ENCODE measurements around the gene AGTRAP. TPM values are rescaled to one million over a fixed set of nuclear protein-coding genes. Genes with fewer than 3 reads are reported as not detected.

The AGTRAP gene
- total RNA-seq, 1 donor from 2014 or later, result 9.7 TPM

DNA sequence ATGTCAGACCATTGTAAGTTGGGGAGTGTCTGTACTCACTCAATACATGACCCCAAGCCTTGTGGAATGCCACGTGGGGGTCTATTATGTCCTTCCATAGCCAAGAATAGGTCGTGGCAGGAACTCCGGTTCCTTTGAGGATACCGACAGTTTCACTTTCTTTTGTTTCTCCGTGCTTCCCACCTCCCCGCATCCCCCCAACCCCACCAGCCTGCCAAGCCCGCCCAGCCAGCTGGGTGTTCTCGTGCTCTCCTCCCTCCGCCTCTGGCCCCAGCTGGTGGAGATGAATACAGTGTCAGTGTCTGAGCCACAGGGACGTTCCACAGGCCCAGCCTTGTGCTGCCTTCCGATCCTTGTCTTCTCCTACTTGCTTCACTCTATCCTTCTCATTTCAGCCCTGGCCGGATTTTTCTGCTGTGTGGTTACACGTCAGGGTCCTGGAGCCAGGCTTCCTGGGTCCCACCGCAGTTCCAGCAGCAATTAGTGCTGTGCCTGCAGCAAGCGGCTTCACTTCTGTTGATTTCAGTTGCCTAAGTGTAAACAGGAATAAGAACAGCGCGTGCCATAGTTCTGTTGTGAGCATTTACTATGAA, 4.1 kb upstream of the AGTRAP start:
- Mint-ChIP-seq H3K27me3 (ENCODE audit: low read depth) (peaks cover 1% of the 10 kb centered on the region), H3K4me1 (ENCODE audit: low read depth) (peaks cover 37% of the 10 kb centered on the region), H3K9me3 (no peaks in the 10 kb centered on the region), H3K36me3 (ENCODE audit: low read depth) (no peaks in the 10 kb centered on the region), H3K4me3 (ENCODE audit: low read depth) (peak overlapping the region; percentile 62), H3K27ac (peak overlapping the region; percentile 51)
- intact Hi-C loops (cut with micrococcal nuclease), result no loop called here
- DNase-seq (ENCODE audit: low spot score), result no peak

DNA sequence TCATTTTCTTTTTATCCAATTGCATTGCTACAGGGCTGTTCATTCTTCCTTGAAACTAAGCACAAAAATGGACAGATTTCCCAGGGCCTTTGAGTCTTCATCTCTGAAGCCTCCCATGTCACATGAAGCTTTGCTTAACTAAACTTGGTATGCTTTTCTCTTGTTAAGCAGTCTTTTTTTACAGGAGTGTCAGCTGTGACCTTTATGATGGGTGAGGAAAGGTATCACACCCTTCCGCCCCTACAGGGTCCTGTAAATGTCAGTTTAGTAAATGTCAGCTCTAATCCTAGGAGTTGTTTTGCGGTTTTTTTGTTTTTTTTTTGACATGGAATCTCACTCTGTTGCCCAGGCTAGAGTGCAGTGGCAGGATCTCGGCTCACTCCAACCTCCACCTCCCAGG, 2.6 kb upstream of the AGTRAP start:
- Mint-ChIP-seq H3K4me3 (ENCODE audit: low read depth) (no peak overlapping the region), H3K36me3 (ENCODE audit: low read depth) (no peaks in the 10 kb centered on the region), H3K27ac (no peak overlapping the region), H3K27me3 (ENCODE audit: low read depth) (peaks cover 3% of the 10 kb centered on the region), H3K4me1 (ENCODE audit: low read depth) (peaks cover 43% of the 10 kb centered on the region), H3K9me3 (no peaks in the 10 kb centered on the region)
- DNase-seq (ENCODE audit: low spot score), result no peak
- intact Hi-C loops (cut with micrococcal nuclease), result no loop called here

DNA sequence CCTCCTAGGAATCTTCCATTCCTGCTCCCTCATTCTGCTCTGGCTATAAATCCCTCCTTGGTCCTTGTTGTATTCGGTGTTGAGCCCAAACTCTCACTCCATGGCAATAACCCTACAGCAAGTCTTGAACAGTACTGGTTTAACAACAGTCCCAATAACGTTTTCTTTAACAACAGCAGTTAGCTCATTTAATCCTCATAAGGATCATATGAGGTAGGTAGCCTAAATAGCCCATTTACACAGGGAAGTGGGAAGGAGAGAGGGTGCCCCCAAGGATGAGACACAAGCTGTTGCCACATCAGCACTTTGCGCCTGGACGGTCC, 444 bp upstream of the AGTRAP start:
- H3K4me1 Mint-ChIP-seq (ENCODE audit: low read depth), result peaks cover 41% of the 10 kb centered on the region
- intact Hi-C loops (cut with micrococcal nuclease), result loop anchor here (5.0 kb wide), 1 partner anchor 53 kb away; the partner anchor contains the start of gene MAD2L2
- H3K36me3 Mint-ChIP-seq (ENCODE audit: low read depth), result no peaks in the 10 kb centered on the region
- no peaks in the 10 kb centered on the region for H3K9me3 Mint-ChIP-seq
- peaks cover 6% of the 10 kb centered on the region for H3K27me3 Mint-ChIP-seq (ENCODE audit: low read depth)
- peak overlapping the region; percentile 96 for H3K4me3 Mint-ChIP-seq (ENCODE audit: low read depth)
- no peak overlapping the region for H3K27ac Mint-ChIP-seq
- no peak for DNase-seq (ENCODE audit: low spot score)

DNA sequence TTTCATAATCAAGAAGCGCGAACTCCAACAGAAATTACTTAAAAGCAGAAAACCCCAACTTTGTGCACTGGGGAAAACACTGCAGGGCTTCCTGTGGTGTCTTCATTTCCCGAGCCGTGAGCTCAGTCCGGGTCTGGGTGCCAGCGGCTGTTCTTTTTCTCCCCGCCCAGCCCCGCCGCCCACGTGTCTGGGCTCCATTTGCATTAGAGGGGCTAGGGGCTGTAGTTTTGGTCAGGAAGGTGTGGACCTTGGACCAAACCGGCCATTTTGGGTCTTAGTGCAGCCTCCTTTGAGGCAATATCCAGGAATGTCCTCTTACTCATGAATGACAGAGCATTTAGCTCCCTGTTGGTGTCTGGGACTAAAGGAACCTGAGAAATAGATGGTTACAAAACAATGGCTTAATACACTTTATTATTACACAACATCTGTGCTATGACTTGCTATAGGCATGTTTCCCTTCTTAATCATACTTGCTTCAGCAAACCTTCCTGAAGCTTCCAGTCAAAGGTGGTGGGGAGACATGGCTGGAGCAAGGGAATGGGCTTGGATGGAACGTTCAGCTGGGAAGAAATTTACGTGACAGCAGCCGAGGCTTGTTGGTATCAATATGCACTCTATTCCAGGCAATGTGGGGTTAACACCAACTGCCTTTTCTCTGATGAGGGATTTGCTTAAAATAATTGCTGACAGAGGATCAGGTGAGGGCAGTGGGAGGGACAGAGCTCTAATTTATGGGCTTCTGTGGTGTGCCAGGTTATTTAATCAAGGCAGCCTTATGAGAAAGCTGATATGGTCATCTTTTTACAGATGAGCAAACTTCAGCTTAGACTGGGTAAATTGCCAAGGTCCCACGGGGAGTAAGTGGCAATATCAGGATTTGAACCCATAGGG, 1.1 kb downstream of the AGTRAP start:
- peak; percentile 33 for DNase-seq (ENCODE audit: low spot score)
- Mint-ChIP-seq H3K4me3 (ENCODE audit: low read depth) (peak overlapping the region; percentile 96), H3K36me3 (ENCODE audit: low read depth) (peaks cover 2% of the 10 kb centered on the region), H3K27ac (no peak overlapping the region), H3K27me3 (ENCODE audit: low read depth) (peaks cover 6% of the 10 kb centered on the region), H3K9me3 (no peaks in the 10 kb centered on the region), H3K4me1 (ENCODE audit: low read depth) (peaks cover 47% of the 10 kb centered on the region)
- intact Hi-C loops (cut with micrococcal nuclease), result loop anchor here (5.0 kb wide), 1 partner anchor 55 kb away; the partner anchor contains the start of gene MAD2L2

DNA sequence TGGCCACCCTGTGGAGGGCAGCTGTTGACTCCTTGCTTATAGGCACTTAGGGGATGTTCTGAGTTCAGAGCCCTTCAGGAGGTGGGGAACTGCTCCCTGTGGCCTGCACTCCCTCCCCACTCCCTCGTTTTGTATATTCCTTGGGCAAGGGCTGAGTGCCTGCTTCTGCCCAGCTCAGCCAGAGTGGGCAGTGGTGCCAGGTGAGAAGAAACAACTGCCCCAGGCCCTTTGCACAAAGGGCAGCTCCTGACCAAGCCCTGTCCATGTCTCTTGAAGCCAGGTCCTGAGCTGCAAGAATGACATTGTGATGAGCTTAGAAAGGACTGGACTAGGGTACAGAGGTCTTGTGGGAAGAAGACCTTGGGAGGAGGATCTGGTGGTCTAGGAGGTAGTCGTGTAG, 2.2 kb downstream of the AGTRAP start:
- intact Hi-C loops (cut with micrococcal nuclease), result loop anchor here (5.0 kb wide), 1 partner anchor 56 kb away; the partner anchor contains the start of gene MAD2L2
- H3K27ac Mint-ChIP-seq, result no peak overlapping the region
- peaks cover 10% of the 10 kb centered on the region for H3K27me3 Mint-ChIP-seq (ENCODE audit: low read depth)
- H3K9me3 Mint-ChIP-seq, result no peaks in the 10 kb centered on the region
- no peak for DNase-seq (ENCODE audit: low spot score)
- no peak overlapping the region for H3K4me3 Mint-ChIP-seq (ENCODE audit: low read depth)
- peaks cover 2% of the 10 kb centered on the region for H3K36me3 Mint-ChIP-seq (ENCODE audit: low read depth)
- H3K4me1 Mint-ChIP-seq (ENCODE audit: low read depth), result peaks cover 51% of the 10 kb centered on the region

DNA sequence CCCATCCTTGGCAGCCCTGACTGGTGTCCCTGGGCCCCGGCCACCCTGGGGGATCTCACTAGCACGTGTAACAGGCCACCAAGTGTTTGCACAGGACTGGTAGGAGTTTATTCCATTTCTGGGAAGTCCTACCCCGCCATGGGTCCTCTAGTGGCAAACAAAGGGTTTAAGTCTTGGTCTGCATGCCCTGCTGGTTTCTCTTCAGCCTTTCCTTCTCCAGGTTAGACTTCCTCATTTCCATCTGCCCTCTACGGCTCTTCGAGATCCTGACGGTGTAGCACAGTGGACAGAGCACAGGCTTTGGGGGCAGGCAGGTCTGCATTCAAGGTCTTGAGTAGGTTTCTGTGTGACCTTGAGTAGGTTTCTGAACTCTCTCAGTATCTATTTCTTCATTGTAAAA, 2.8 kb downstream of the AGTRAP start:
- Mint-ChIP-seq H3K27me3 (ENCODE audit: low read depth) (peaks cover 10% of the 10 kb centered on the region), H3K9me3 (no peaks in the 10 kb centered on the region), H3K27ac (no peak overlapping the region), H3K4me3 (ENCODE audit: low read depth) (no peak overlapping the region), H3K36me3 (ENCODE audit: low read depth) (peaks cover 2% of the 10 kb centered on the region), H3K4me1 (ENCODE audit: low read depth) (peaks cover 48% of the 10 kb centered on the region)
- no peak for DNase-seq (ENCODE audit: low spot score)
- intact Hi-C loops (cut with micrococcal nuclease), result loop anchor here (5.0 kb wide), 1 partner anchor 56 kb away; the partner anchor contains the start of gene MAD2L2

DNA sequence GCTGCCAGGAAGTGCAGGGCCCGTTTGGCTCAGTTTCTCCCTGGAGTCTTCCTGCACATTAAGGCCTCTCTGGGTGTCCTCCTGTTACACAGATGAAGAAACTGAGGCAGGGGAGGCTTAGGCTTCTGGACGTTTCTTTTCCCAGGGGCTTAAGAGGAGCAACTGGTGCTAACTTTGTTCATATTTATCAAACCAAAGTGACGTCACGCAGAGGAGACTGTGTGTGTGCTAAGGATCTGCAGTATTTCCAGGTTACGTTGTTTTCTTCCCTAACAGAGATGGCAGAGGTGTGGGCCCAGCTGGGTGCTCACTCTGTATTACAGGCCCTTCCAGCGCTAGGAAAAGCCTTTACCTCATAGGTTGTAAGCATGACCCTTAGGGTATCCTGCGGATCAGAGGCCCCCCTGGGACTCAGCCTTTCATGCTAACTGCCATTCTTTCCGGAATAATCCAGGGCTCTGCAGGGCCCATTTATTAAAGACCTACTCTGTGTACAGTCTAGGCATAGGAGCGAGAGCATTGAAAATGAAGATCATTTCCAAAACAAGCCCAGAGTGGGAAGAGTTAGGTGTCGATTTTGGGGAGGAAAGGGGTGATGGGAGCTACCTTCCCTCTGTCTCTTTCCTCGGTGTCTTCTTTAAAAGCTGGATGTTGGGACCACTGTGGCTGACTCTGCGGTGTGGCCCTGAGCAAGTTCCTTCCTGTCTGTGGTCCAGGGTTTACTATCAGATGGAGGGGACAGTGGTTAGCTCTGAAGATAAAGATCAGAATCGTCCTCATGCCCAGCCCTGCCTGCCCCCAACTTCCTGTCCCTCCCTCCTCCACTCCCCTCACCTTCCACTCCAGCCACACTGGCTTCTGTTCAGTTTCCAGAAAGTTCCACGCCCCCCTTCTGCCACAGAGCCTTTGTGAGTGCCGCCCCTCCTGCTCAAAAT, 4.6 kb downstream of the AGTRAP start:
- Mint-ChIP-seq H3K4me1 (ENCODE audit: low read depth) (peaks cover 45% of the 10 kb centered on the region), H3K27me3 (ENCODE audit: low read depth) (peaks cover 8% of the 10 kb centered on the region), H3K9me3 (no peaks in the 10 kb centered on the region), H3K27ac (peak overlapping the region; percentile 28), H3K36me3 (ENCODE audit: low read depth) (peaks cover 4% of the 10 kb centered on the region), H3K4me3 (ENCODE audit: low read depth) (peak overlapping the region; percentile 33)
- intact Hi-C loops (cut with micrococcal nuclease), result no loop called here
- DNase-seq (ENCODE audit: low spot score), result peak; percentile 50

DNA sequence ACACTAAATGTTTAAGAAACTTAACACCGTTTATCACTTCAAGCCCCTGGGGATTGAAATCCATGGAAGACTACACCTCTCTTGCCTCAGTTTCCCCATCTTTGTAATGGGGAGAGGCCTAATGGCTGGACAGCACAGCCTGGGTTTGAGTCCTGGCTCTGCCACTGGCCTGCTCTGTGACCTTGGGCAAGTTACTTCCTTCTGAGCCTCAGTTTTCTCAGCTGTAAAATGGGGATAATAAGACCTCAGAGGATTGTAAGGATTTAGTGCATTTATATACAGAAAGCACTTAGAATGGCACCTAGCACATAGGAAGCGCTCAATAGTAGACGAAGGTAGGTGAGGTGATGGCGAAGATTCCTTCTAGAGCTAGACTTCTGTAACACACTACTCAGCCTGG, 5.5 kb downstream of the AGTRAP start:
- intact Hi-C loops (cut with micrococcal nuclease), result no loop called here
- Mint-ChIP-seq H3K9me3 (no peaks in the 10 kb centered on the region), H3K36me3 (ENCODE audit: low read depth) (peaks cover 12% of the 10 kb centered on the region), H3K4me3 (ENCODE audit: low read depth) (peak overlapping the region; percentile 17), H3K27me3 (ENCODE audit: low read depth) (peaks cover 8% of the 10 kb centered on the region), H3K4me1 (ENCODE audit: low read depth) (peaks cover 46% of the 10 kb centered on the region), H3K27ac (no peak overlapping the region)
- no peak for DNase-seq (ENCODE audit: low spot score)

DNA sequence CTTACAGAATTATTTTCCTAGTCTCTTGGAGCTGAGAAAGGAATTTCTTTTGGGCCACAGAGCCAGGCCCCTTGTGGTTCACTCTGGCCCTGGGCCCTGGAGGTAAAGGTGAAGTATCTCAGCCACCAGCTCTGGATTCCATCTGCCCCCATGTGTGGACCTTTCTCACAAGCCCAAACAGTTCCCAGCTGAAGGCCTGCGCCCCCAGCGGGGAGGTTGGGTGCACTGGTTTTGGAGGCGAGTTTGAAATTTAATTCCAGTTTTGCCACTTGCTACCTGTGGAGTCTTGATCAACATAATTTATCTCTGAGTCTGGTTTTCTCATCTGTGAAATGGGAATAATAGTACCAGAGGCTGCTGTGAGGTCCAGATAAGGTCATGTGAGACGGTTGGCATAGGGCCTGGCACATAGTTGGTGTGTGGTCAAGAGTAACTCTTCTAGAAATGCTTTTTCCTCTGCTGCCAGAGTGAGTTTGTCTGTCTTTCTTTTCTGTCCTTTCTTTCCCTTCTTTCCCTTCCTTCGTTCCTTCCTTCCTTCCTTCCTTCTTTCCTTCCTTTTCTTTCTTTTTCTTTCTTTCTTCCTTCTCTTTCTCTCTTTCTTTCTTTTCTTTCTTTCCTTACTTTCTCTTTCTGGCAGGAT, 6.1 kb downstream of the AGTRAP start:
- Mint-ChIP-seq H3K36me3 (ENCODE audit: low read depth) (peaks cover 16% of the 10 kb centered on the region), H3K4me3 (ENCODE audit: low read depth) (no peak overlapping the region), H3K27ac (no peak overlapping the region), H3K9me3 (no peaks in the 10 kb centered on the region), H3K27me3 (ENCODE audit: low read depth) (peaks cover 8% of the 10 kb centered on the region), H3K4me1 (ENCODE audit: low read depth) (peaks cover 42% of the 10 kb centered on the region)
- intact Hi-C loops (cut with micrococcal nuclease), result no loop called here
- DNase-seq (ENCODE audit: low spot score), result no peak

DNA sequence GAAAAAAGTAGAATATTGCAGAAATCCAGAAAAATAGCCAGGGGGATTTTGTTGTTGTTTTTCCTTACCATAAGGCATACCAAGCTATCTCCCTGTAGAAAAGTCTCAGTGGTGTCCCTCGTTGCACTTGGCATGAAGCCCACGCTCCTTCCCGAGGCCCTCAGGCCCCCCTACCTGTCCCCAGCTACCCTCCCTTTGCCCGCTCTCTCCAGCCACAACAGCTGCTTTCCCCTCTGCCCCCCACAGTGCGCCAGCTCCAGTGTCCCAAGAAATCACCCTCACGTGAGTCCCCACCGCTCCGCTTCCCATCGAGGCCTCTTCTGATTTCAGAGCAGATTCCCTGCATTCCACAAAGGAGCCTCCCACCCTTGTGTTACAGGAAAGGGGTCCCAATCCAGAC, 8.4 kb downstream of the AGTRAP start:
- Mint-ChIP-seq H3K36me3 (ENCODE audit: low read depth) (peaks cover 21% of the 10 kb centered on the region), H3K4me3 (ENCODE audit: low read depth) (no peak overlapping the region), H3K4me1 (ENCODE audit: low read depth) (peaks cover 40% of the 10 kb centered on the region), H3K27ac (no peak overlapping the region), H3K9me3 (no peaks in the 10 kb centered on the region), H3K27me3 (ENCODE audit: low read depth) (peaks cover 6% of the 10 kb centered on the region)
- intact Hi-C loops (cut with micrococcal nuclease), result no loop called here
- no peak for DNase-seq (ENCODE audit: low spot score)

DNA sequence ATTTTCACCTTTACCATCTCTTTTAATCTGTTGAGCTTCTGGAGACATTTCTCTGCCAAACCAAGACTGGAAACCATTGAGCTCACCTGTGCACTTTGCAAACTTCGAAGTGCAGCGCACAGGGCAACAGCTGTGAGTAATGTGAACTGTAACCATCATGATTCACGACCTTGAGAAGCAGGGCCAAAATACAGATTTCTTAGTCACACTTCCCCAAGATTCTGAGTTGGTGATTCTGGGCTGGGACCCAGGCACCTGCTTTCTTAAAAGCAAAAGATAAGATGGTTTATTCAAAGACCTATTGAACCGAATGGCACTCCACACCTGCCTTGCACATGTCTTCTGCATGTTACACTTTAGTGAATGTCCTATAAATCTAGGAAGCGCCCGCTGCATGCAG, 10.2 kb downstream of the AGTRAP start:
- DNase-seq (ENCODE audit: low spot score), result no peak
- Mint-ChIP-seq H3K36me3 (ENCODE audit: low read depth) (peaks cover 19% of the 10 kb centered on the region), H3K4me3 (ENCODE audit: low read depth) (no peak overlapping the region), H3K4me1 (ENCODE audit: low read depth) (peaks cover 25% of the 10 kb centered on the region), H3K27ac (no peak overlapping the region), H3K27me3 (ENCODE audit: low read depth) (peaks cover 4% of the 10 kb centered on the region), H3K9me3 (no peaks in the 10 kb centered on the region)
- intact Hi-C loops (cut with micrococcal nuclease), result no loop called here

DNA sequence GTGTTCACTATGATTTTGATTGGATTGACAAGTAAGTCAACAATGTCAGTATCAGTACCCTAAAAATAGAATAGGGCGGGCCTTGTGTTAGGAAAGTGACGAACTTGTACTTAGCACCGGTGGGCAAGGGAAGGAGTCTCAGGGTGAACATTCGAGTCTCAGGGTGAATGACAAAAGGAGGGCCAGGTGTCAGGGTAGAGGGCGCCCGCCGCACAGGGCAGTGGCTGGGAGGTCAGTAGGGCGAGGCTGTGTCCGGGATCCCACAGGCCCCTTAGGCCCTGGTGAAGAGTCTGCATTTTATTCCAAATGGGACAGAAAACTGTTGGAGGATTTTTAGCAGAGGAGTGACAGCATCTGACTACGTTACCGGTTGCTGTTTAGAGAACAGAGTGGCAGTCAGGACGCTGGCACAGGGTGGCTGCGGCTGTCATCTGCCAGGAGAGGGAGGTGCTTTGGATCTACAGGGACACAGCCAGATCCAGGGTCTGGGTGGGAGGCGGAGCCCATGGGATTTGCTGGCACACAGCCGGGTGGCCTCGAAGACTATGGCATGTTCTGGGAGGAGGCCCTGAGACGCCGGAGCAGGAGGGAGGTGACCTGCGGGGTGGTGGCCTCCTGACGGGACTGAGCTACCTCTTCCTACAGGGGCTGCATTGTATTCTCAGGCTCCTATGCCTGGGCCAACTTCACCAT, 11.0 kb downstream of the AGTRAP start:
- intact Hi-C loops (cut with micrococcal nuclease), result no loop called here
- peaks cover 19% of the 10 kb centered on the region for H3K36me3 Mint-ChIP-seq (ENCODE audit: low read depth)
- H3K9me3 Mint-ChIP-seq, result no peaks in the 10 kb centered on the region
- H3K4me3 Mint-ChIP-seq (ENCODE audit: low read depth), result no peak overlapping the region
- no peak for DNase-seq (ENCODE audit: low spot score)
- peaks cover 4% of the 10 kb centered on the region for H3K27me3 Mint-ChIP-seq (ENCODE audit: low read depth)
- H3K4me1 Mint-ChIP-seq (ENCODE audit: low read depth), result peaks cover 16% of the 10 kb centered on the region
- H3K27ac Mint-ChIP-seq, result no peak overlapping the region

Data from activated T-helper 2 cell treated with anti-CD3 and anti-CD28 coated beads, Interferon-gamma antibody, Interleukin-2, Interleukin-4, amounts not matched to agents 10 μg/mL and 5 μg/mL and 100 μg/mL, durations not matched to agents 14 hours and 24 hours and 36 hours (primary cell).